ENCODE results near the gene CD53. TPM values are rescaled to one million over a fixed set of nuclear protein-coding genes. Genes with fewer than 3 reads are reported as not detected.

CD53 gene
- total RNA-seq, 1 experiment from 2014 or later = 1.4 TPM

DNA sequence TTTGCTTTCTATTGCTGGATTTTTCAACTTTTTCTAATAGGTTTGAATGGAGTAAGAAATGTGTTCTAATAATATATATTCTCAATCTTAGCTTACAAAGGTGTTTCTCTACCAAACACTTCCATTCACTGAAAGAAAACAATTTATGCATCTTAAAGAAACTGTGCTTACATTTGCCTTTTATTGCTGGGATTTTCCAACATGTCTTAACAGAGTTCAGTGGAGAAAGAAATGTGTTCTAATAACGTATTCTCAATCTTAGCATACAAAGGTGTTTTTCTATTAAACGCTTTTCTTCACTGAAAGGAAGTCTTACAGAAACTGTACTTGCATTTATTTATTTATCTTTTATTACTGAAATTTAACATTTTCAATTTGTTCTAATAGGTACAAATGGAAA lies 5.6 kb downstream of the CD53 start:
- H3K4me1 Mint-ChIP-seq = no peaks in the 10 kb centered on the region
- POLR2A ChIA-PET = no interaction called here
- CTCF ChIA-PET = no interaction called here
- ATAC-seq (no peak), DNase-seq (ENCODE audit: low spot score) (no peak)
- no peaks in the 10 kb centered on the region for H3K36me3 Mint-ChIP-seq
- no peaks in the 10 kb centered on the region for H3K27me3 Mint-ChIP-seq (ENCODE audit: low read depth)
- H3K9me3 Mint-ChIP-seq = no peaks in the 10 kb centered on the region
- H3K4me3 Mint-ChIP-seq = no peak overlapping the region
- H3K27ac Mint-ChIP-seq = no peak overlapping the region
- TF ChIP-seq FOXK1 (CRISPR knock-in tag; IDR thresholded peaks at IDR 0.05) (no peak), ZNF138 (CRISPR knock-in tag; conservative IDR thresholded peaks at IDR 0.05) (no peak), TCF7 (CRISPR knock-in tag; IDR thresholded peaks at IDR 0.05; ENCODE audit: low read depth) (no peak), ETV6 (CRISPR knock-in tag; IDR thresholded peaks at IDR 0.05) (no peak), NR2C2 (CRISPR knock-in tag; IDR thresholded peaks at IDR 0.05) (no peak), ZNF263 (CRISPR knock-in tag; IDR thresholded peaks at IDR 0.05; ENCODE audit: low read depth) (no peak), KAT7 (CRISPR knock-in tag; IDR thresholded peaks at IDR 0.05; ENCODE audit: borderline replicate concordance) (no peak), ELF4 (CRISPR knock-in tag; IDR thresholded peaks at IDR 0.05; ENCODE audit: low read depth) (no peak), HMGA2 (CRISPR knock-in tag; IDR thresholded peaks at IDR 0.05) (no peak), ZNF396 (CRISPR knock-in tag; IDR thresholded peaks at IDR 0.05; ENCODE audit: borderline replicate concordance) (no peak), JUN (CRISPR knock-in tag; IDR thresholded peaks at IDR 0.05) (no peak)
- TF ChIP-seq, protein P1, sequence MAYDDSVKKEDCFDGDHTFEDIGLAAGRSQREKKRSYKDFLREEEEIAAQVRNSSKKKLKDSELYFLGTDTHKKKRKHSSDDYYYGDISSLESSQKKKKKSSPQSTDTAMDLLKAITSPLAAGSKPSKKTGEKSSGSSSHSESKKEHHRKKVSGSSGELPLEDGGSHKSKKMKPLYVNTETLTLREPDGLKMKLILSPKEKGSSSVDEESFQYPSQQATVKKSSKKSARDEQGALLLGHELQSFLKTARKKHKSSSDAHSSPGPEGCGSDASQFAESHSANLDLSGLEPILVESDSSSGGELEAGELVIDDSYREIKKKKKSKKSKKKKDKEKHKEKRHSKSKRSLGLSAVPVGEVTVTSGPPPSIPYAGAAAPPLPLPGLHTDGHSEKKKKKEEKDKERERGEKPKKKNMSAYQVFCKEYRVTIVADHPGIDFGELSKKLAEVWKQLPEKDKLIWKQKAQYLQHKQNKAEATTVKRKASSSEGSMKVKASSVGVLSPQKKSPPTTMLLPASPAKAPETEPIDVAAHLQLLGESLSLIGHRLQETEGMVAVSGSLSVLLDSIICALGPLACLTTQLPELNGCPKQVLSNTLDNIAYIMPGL (CRISPR knock-in tag; IDR thresholded peaks at IDR 0.05) = no peak
- TF ChIP-seq, protein P2, sequence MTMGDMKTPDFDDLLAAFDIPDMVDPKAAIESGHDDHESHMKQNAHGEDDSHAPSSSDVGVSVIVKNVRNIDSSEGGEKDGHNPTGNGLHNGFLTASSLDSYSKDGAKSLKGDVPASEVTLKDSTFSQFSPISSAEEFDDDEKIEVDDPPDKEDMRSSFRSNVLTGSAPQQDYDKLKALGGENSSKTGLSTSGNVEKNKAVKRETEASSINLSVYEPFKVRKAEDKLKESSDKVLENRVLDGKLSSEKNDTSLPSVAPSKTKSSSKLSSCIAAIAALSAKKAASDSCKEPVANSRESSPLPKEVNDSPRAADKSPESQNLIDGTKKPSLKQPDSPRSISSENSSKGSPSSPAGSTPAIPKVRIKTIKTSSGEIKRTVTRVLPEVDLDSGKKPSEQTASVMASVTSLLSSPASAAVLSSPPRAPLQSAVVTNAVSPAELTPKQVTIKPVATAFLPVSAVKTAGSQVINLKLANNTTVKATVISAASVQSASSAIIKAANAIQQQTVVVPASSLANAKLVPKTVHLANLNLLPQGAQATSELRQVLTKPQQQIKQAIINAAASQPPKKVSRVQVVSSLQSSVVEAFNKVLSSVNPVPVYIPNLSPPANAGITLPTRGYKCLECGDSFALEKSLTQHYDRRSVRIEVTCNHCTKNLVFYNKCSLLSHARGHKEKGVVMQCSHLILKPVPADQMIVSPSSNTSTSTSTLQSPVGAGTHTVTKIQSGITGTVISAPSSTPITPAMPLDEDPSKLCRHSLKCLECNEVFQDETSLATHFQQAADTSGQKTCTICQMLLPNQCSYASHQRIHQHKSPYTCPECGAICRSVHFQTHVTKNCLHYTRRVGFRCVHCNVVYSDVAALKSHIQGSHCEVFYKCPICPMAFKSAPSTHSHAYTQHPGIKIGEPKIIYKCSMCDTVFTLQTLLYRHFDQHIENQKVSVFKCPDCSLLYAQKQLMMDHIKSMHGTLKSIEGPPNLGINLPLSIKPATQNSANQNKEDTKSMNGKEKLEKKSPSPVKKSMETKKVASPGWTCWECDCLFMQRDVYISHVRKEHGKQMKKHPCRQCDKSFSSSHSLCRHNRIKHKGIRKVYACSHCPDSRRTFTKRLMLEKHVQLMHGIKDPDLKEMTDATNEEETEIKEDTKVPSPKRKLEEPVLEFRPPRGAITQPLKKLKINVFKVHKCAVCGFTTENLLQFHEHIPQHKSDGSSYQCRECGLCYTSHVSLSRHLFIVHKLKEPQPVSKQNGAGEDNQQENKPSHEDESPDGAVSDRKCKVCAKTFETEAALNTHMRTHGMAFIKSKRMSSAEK (CRISPR knock-in tag; IDR thresholded peaks at IDR 0.05; ENCODE audit: borderline replicate concordance) = no peak
- TF ChIP-seq, protein P3, sequence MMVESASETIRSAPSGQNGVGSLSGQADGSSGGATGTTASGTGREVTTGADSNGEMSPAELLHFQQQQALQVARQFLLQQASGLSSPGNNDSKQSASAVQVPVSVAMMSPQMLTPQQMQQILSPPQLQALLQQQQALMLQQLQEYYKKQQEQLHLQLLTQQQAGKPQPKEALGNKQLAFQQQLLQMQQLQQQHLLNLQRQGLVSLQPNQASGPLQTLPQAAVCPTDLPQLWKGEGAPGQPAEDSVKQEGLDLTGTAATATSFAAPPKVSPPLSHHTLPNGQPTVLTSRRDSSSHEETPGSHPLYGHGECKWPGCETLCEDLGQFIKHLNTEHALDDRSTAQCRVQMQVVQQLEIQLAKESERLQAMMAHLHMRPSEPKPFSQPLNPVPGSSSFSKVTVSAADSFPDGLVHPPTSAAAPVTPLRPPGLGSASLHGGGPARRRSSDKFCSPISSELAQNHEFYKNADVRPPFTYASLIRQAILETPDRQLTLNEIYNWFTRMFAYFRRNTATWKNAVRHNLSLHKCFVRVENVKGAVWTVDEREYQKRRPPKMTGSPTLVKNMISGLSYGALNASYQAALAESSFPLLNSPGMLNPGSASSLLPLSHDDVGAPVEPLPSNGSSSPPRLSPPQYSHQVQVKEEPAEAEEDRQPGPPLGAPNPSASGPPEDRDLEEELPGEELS (CRISPR knock-in tag; IDR thresholded peaks at IDR 0.05) = no peak
- TF ChIP-seq, protein P4, sequence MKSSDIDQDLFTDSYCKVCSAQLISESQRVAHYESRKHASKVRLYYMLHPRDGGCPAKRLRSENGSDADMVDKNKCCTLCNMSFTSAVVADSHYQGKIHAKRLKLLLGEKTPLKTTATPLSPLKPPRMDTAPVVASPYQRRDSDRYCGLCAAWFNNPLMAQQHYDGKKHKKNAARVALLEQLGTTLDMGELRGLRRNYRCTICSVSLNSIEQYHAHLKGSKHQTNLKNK (CRISPR knock-in tag; IDR thresholded peaks at IDR 0.05) = no peak
- TF ChIP-seq, protein P5, sequence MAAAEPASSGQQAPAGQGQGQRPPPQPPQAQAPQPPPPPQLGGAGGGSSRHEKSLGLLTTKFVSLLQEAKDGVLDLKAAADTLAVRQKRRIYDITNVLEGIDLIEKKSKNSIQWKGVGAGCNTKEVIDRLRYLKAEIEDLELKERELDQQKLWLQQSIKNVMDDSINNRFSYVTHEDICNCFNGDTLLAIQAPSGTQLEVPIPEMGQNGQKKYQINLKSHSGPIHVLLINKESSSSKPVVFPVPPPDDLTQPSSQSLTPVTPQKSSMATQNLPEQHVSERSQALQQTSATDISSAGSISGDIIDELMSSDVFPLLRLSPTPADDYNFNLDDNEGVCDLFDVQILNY (CRISPR knock-in tag; IDR thresholded peaks at IDR 0.05) = no peak

DNA sequence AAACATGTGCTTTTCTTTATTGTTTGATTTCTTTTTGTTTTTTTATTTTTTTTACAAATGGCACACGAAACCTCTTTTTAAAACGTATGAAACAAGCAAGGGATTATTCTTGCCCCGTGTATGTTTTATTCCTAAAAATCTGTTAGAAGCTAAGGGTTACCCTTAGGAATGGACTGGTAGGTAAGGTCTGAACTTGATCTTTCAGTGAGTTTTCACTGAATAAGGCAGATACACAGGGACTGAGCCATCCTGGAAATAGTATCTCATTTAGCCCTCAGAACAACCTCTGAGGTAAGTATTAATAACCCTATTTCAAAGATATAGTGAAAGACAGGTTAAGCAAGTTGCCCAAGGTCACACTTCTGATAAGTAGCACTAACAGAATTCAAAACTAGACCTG lies 6.0 kb downstream of the CD53 start:
- no peaks in the 10 kb centered on the region for H3K4me1 Mint-ChIP-seq
- DNase-seq (ENCODE audit: low spot score) (no peak), ATAC-seq (no peak)
- H3K36me3 Mint-ChIP-seq = no peaks in the 10 kb centered on the region
- H3K27me3 Mint-ChIP-seq (ENCODE audit: low read depth) = peaks cover under 1% of the 10 kb centered on the region; the same call in 1 of the 2 replicates
- no peaks in the 10 kb centered on the region for H3K9me3 Mint-ChIP-seq
- ChIA-PET CTCF (interaction anchor here (1.9 kb wide), 1 partner anchor 49 kb away, joined by 5 read pairs; no protein-coding TSS in a partner anchor), POLR2A (no interaction called here)
- H3K27ac Mint-ChIP-seq = no peak overlapping the region
- H3K4me3 Mint-ChIP-seq = no peak overlapping the region
- no peak for TF ChIP-seq ESRRA (CRISPR knock-in tag; IDR thresholded peaks at IDR 0.05; ENCODE audit: borderline replicate concordance)
- TF ChIP-seq ZNF263 (CRISPR knock-in tag; IDR thresholded peaks at IDR 0.05; ENCODE audit: low read depth) = no peak
- TF ChIP-seq TCF7 (CRISPR knock-in tag; IDR thresholded peaks at IDR 0.05; ENCODE audit: low read depth) = no peak
- TF ChIP-seq, protein P6, sequence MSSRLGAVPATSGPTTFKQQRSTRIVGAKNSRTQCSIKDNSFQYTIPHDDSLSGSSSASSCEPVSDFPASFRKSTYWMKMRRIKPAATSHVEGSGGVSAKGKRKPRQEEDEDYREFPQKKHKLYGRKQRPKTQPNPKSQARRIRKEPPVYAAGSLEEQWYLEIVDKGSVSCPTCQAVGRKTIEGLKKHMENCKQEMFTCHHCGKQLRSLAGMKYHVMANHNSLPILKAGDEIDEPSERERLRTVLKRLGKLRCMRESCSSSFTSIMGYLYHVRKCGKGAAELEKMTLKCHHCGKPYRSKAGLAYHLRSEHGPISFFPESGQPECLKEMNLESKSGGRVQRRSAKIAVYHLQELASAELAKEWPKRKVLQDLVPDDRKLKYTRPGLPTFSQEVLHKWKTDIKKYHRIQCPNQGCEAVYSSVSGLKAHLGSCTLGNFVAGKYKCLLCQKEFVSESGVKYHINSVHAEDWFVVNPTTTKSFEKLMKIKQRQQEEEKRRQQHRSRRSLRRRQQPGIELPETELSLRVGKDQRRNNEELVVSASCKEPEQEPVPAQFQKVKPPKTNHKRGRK (CRISPR knock-in tag; IDR thresholded peaks at IDR 0.05; ENCODE audit: borderline replicate concordance) = no peak
- no peak for TF ChIP-seq MYBL2 (CRISPR knock-in tag; IDR thresholded peaks at IDR 0.05)
- no peak for TF ChIP-seq CREB1 (CRISPR knock-in tag; IDR thresholded peaks at IDR 0.05)
- TF ChIP-seq, protein P7, sequence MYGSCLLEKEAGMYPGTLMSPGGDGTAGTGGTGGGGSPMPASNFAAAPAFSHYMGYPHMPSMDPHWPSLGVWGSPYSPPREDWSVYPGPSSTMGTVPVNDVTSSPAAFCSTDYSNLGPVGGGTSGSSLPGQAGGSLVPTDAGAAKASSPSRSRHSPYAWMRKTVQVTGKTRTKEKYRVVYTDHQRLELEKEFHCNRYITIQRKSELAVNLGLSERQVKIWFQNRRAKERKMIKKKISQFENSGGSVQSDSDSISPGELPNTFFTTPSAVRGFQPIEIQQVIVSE (CRISPR knock-in tag; IDR thresholded peaks at IDR 0.05; ENCODE audit: borderline replicate concordance) = no peak
- TF ChIP-seq, protein P5 (CRISPR knock-in tag; IDR thresholded peaks at IDR 0.05) = no peak
- TF ChIP-seq, protein P8, sequence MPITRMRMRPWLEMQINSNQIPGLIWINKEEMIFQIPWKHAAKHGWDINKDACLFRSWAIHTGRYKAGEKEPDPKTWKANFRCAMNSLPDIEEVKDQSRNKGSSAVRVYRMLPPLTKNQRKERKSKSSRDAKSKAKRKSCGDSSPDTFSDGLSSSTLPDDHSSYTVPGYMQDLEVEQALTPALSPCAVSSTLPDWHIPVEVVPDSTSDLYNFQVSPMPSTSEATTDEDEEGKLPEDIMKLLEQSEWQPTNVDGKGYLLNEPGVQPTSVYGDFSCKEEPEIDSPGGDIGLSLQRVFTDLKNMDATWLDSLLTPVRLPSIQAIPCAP (CRISPR knock-in tag; IDR thresholded peaks at IDR 0.05) = no peak

All from WTC11 (cell line).